Stomach (tissue), 4 donors: ENCODE measurements around the gene SPDYA.

Experiments
- POLR2A ChIP-seq, 4 donors: fragments of 450-650 bp; IDR thresholded peaks; one replicate each; pipeline ENCODE4 v1.6.1; 2016; ENCODE audit warnings: antibody characterized with exemption in 4 of 4, control low read depth in 2 of 4, mild to moderate bottlenecking in 1 of 4, moderate library complexity in 1 of 4
- TF ChIP-seq, protein P1 (sequence below), 7 experiments: fragments of 450-650 bp in 4 of 7; fragments of 200-600 bp in 3 of 7; sonication (generic) in 3 of 7; IDR thresholded peaks; one replicate each; pipeline ENCODE4 v1.5.1; 2016 to 2019; ENCODE audit warnings: antibody characterized with exemption in 7 of 7, control low read depth in 2 of 7, mild to moderate bottlenecking in 1 of 7

DNA sequence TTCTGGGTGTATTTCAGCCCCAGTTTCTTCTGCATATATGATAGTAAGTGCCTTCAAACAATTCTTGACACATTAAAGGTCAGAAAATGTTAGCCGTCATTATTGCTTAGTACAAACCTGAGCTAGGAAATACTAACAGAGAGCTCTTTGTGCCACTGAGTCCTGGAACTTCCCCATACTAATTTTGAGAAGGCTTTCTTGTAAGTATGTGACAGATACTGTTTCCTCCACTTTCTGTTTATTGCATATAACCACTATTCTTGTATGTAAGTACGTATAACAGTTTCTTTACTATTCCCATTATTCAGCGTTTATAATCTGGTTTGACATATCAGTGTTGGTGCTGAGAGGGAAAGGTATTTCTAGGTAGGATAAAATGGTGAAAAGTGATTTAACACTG is 49.2 kb upstream of the SPDYA start:
- TF ChIP-seq, protein P1, sequence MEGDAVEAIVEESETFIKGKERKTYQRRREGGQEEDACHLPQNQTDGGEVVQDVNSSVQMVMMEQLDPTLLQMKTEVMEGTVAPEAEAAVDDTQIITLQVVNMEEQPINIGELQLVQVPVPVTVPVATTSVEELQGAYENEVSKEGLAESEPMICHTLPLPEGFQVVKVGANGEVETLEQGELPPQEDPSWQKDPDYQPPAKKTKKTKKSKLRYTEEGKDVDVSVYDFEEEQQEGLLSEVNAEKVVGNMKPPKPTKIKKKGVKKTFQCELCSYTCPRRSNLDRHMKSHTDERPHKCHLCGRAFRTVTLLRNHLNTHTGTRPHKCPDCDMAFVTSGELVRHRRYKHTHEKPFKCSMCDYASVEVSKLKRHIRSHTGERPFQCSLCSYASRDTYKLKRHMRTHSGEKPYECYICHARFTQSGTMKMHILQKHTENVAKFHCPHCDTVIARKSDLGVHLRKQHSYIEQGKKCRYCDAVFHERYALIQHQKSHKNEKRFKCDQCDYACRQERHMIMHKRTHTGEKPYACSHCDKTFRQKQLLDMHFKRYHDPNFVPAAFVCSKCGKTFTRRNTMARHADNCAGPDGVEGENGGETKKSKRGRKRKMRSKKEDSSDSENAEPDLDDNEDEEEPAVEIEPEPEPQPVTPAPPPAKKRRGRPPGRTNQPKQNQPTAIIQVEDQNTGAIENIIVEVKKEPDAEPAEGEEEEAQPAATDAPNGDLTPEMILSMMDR (IDR thresholded peaks at IDR 0.05): no peak
- no peak for TF ChIP-seq POLR2A (IDR thresholded peaks at IDR 0.05)
